SK-N-SH (cell line): ENCODE data around the gene GCDH. TPM values are rescaled to one million over a fixed set of nuclear protein-coding genes. Genes with fewer than 3 reads are reported as not detected.

Source experiments
- CTCF ChIA-PET: fragments of 300-600, 350-600 bp; formaldehyde crosslinking; extraction: SDS; loops from one replicate; lab custom pipeline; 2021; lab: Yijun Ruan, JAX
- POLR2A ChIA-PET: fragments of 350-600 bp; sonication (Branson Sonifier 250); formaldehyde crosslinking; extraction: SDS; loops from one replicate; lab custom pipeline; 2020; ENCODE audit warnings: antibody characterized with exemption, inconsistent platforms; lab: Yijun Ruan, JAX
- DNase-seq: peaks from one replicate; pipeline ENCODE4 v3.0.0; 2012
- H2AFZ ChIP-seq: fragments of 200-600 bp; sonication (generic); 2 replicates; pipeline ENCODE4 v1.8.1; 2016; ENCODE audit warnings: antibody characterized with exemption, mild to moderate bottlenecking, low read depth
- H3F3A ChIP-seq: fragments of 200-600 bp; sonication (generic); replicated peaks from 2 replicates; pipeline ENCODE3; 2016; ENCODE audit warnings: antibody characterized with exemption, mild to moderate bottlenecking; ENCODE audit not compliant: insufficient read depth
- H3K27ac ChIP-seq, 2 experiments: fragments of 200-500 bp in 1 of 2; fragments of 200-600 bp in 1 of 2; sonication (Bioruptor generic) in 1 of 2; sonication (generic), shearing (Covaris generic) in 1 of 2; 2 replicates each; pipeline versions ENCODE4 v1.5.1 to v1.6.1; 2014 to 2016; ENCODE audit warnings: low read depth in 2 of 2, inconsistent platforms in 1 of 2, low read length in 1 of 2, mild to moderate bottlenecking in 1 of 2, mixed read lengths in 1 of 2
- H3K27me3 ChIP-seq: fragments of 200-600 bp; sonication (generic), shearing (Covaris generic); 2 replicates; pipeline ENCODE4 v1.6.1; 2016; ENCODE audit warnings: mixed run types; ENCODE audit not compliant: insufficient read depth
- H3K36me3 ChIP-seq, 2 experiments: fragments of 200-500 bp in 1 of 2; fragments of 200-600 bp in 1 of 2; sonication (Bioruptor generic) in 1 of 2; sonication (generic) in 1 of 2; replicated peaks in 1 of 2; 2 replicates each; pipeline versions ENCODE3 to v1.5.1; 2014 to 2016; ENCODE audit warnings: low read length in 1 of 2, mild to moderate bottlenecking in 1 of 2; ENCODE audit not compliant: insufficient read depth in 2 of 2, control insufficient read depth in 1 of 2
- H3K4me1 ChIP-seq, 2 experiments: fragments of 200-500 bp in 1 of 2; fragments of 200-600 bp in 1 of 2; sonication (Bioruptor generic) in 1 of 2; sonication (generic), shearing (Covaris generic) in 1 of 2; 2 replicates each; pipeline versions ENCODE4 v1.5.1 to v1.6.1; 2014 to 2016; ENCODE audit warnings: low read depth in 1 of 2, low read length in 1 of 2, mixed run types in 1 of 2; ENCODE audit not compliant: insufficient read depth in 2 of 2, control insufficient read depth in 1 of 2
- H3K4me2 ChIP-seq: fragments of 200-600 bp; sonication (generic), shearing (Covaris generic); 2 replicates; pipeline ENCODE4 v1.6.1; 2017; ENCODE audit warnings: mixed run types
- H3K4me3 ChIP-seq, 2 experiments: fragments of 200-500 bp in 1 of 2; fragments of 200-600 bp in 1 of 2; sonication (Bioruptor generic) in 1 of 2; sonication (generic), shearing (Covaris generic) in 1 of 2; 2 replicates each; pipeline versions ENCODE4 v1.5.1 to v1.8.1; 2014 to 2016; ENCODE audit warnings: low read depth in 2 of 2, inconsistent platforms in 1 of 2, low read length in 1 of 2, mild to moderate bottlenecking in 1 of 2, mixed read lengths in 1 of 2, moderate library complexity in 1 of 2
- H3K79me2 ChIP-seq: fragments of 200-600 bp; sonication (generic); 2 replicates; pipeline ENCODE4 v1.8.1; 2017; ENCODE audit warnings: mild to moderate bottlenecking; ENCODE audit not compliant: insufficient read depth
- H3K9ac ChIP-seq: fragments of 200-600 bp; sonication (generic); 2 replicates; pipeline ENCODE4 v1.6.1; 2017; ENCODE audit warnings: mixed run types
- H3K9me2 ChIP-seq: fragments of 200-600 bp; sonication (generic); 2 replicates; pipeline ENCODE4 v1.6.1; 2017; ENCODE audit warnings: mixed run types
- H3K9me3 ChIP-seq: fragments of 200-600 bp; sonication (generic); 2 replicates; pipeline ENCODE4 v1.6.1; 2017; ENCODE audit warnings: mixed run types, mild to moderate bottlenecking, moderate library complexity
- H4K20me1 ChIP-seq: fragments of 200-600 bp; sonication (generic); 2 replicates; pipeline ENCODE4 v1.6.1; 2017; ENCODE audit warnings: mild to moderate bottlenecking, mixed run types; ENCODE audit not compliant: insufficient read depth
- GABPA ChIP-seq: IDR thresholded peaks from 2 replicates; pipeline ENCODE4 v1.4.0; 2012; ENCODE audit warnings: low read depth, mild to moderate bottlenecking
- WGBS: methylation state at CpG from one replicate; pipeline ENCODE4 v1.1.6; 2017; ENCODE audit warnings: low lambda C conversion rate; 5-methylcytosine and 5-hydroxymethylcytosine counted together
- polyA plus RNA-seq, 3 experiments: library from polyadenylated mRNA; depleted of rRNA; stranded (reverse); fragments of >200 nt; gene quantifications; 2 replicates each; pipeline ENCODE4 v1.2.3, GENCODE V29; 2012
- small RNA-seq, 7 experiments: library from RNA; depleted of rRNA; stranded (forward); fragments of <200 nt; gene quantifications; one replicate each; pipeline ENCODE3, GENCODE V24; 2012

The GCDH gene
- polyA plus RNA-seq, 1 of the 3 experiments (the other 2 are of a cell fraction) = 29.4 TPM

GRCh38 chr19:12948612-12949362 is 57.8 kb downstream of the GCDH start:
- H3K4me3 ChIP-seq = no peak overlapping the region
- TF ChIP-seq GABPA = no peak
- no peaks in the 10 kb centered on the region for H3K27me3 ChIP-seq
- H3K9me2 ChIP-seq = no peaks in the 10 kb centered on the region
- WGBS = 90% methylated on average over 18 of the region's 30 CpGs
- no peak overlapping the region for H3K4me2 ChIP-seq
- H4K20me1 ChIP-seq = peaks cover 9% of the 10 kb centered on the region
- H3K27ac ChIP-seq = no peak overlapping the region; a peak in 1 of 4 replicates
- POLR2A ChIA-PET = interaction anchor here (0.9 to 1.6 kb wide), 2 partner anchors 11 to 15 kb away, joined by 3 to 7 read pairs; partner anchors contain the start of genes CALR and FARSA
- DNase-seq = no peak
- H3K9ac ChIP-seq = no peak overlapping the region
- H3K4me1 ChIP-seq = peaks cover 19 to 31% of the 10 kb centered on the region in 2 experiments
- peaks cover 55% of the 10 kb centered on the region for H3F3A ChIP-seq
- H3K36me3 ChIP-seq = peaks cover 39 to 48% of the 10 kb centered on the region in 2 experiments
- peaks cover 50% of the 10 kb centered on the region for H3K79me2 ChIP-seq
- no peak overlapping the region for H2AFZ ChIP-seq
- no peaks in the 10 kb centered on the region for H3K9me3 ChIP-seq
- CTCF ChIA-PET = interaction anchor here (1.3 to 2.1 kb wide), 4 partner anchors 17 to 145 kb away, joined by 4 to 20 read pairs (median 6); no protein-coding TSS in a partner anchor

Small RNA genes lying within 50 kb of the gene (small RNA-seq; reads per million reads assigned to genes)
- gene MIR5695 (0 to 2.6 (median 0.59) reads per million in 7 experiments), gene MIR6515 (0 to 2.6 (median 0.23) reads per million in 7 experiments), gene MIR6794 (0 to 0.52 (median 0) reads per million in 7 experiments)

Other genes starting within 250 kb of the GCDH start
- 43.2 and 47.0 TPM in 2 replicates for gene MAN2B1, start 224.4 kb upstream of the GCDH start, polyA plus RNA-seq (2012; rRNA removed)
- gene WDR83, start 224.4 kb upstream of the GCDH start, polyA plus RNA-seq (2012; rRNA removed) = 12.8 and 18.2 TPM in 2 replicates
- gene DHPS, start 209.3 kb upstream of the GCDH start, polyA plus RNA-seq (2012; rRNA removed) = 179 and 192 TPM in 2 replicates
- not detected in 2 replicates for gene GNG14, start 203.2 kb upstream of the GCDH start, polyA plus RNA-seq (2012; rRNA removed)
- gene FBXW9, start 194.5 kb upstream of the GCDH start, polyA plus RNA-seq (2012; rRNA removed) = 25.9 and 26.6 TPM in 2 replicates
- 82.4 and 112 TPM in 2 replicates for gene TNPO2, start 167.2 kb upstream of the GCDH start, polyA plus RNA-seq (2012; rRNA removed)
- gene TRIR, start 156.5 kb upstream of the GCDH start, polyA plus RNA-seq (2012; rRNA removed) = 294 and 466 TPM in 2 replicates
- gene GET3, start 153.7 kb upstream of the GCDH start, polyA plus RNA-seq (2012; rRNA removed) = 250 and 264 TPM in 2 replicates
- not detected in 2 replicates for gene BEST2, start 139.4 kb upstream of the GCDH start, polyA plus RNA-seq (2012; rRNA removed)
- gene HOOK2, start 115.6 kb upstream of the GCDH start, polyA plus RNA-seq (2012; rRNA removed) = 23.9 and 33.0 TPM in 2 replicates
- gene JUNB, start 99.7 kb upstream of the GCDH start, polyA plus RNA-seq (2012; rRNA removed) = 165 and 224 TPM in 2 replicates
- 215 and 341 TPM in 2 replicates for gene PRDX2, start 89.4 kb upstream of the GCDH start, polyA plus RNA-seq (2012; rRNA removed)
- gene THSD8, start 89.1 kb upstream of the GCDH start, polyA plus RNA-seq (2012; rRNA removed) = not detected in 2 replicates
- 35.2 and 48.1 TPM in 2 replicates for gene RNASEH2A, start 84.6 kb upstream of the GCDH start, polyA plus RNA-seq (2012; rRNA removed)
- gene RTBDN, start 56.6 kb upstream of the GCDH start, polyA plus RNA-seq (2012; rRNA removed) = 0.47 and 0.72 TPM in 2 replicates
- 4.3 and 9.7 TPM in 2 replicates for gene MAST1, start 52.6 kb upstream of the GCDH start, polyA plus RNA-seq (2012; rRNA removed)
- 29.8 and 40.7 TPM in 2 replicates for gene DNASE2, start 9.7 kb upstream of the GCDH start, polyA plus RNA-seq (2012; rRNA removed)
- gene KLF1, start 4.0 kb upstream of the GCDH start, polyA plus RNA-seq (2012; rRNA removed) = not detected in 2 replicates
- 0.44 and 1.1 TPM in 2 replicates for gene SYCE2, start 28.1 kb downstream of the GCDH start, polyA plus RNA-seq (2012; rRNA removed)
- gene FARSA, start 42.6 kb downstream of the GCDH start, polyA plus RNA-seq (2012; rRNA removed) = 56.8 and 170 TPM in 2 replicates
- 1,316 and 1,334 TPM in 2 replicates for gene CALR, start 47.4 kb downstream of the GCDH start, polyA plus RNA-seq (2012; rRNA removed)
- gene RAD23A, start 54.7 kb downstream of the GCDH start, polyA plus RNA-seq (2012; rRNA removed) = 60.4 and 116 TPM in 2 replicates
- 65.7 and 91.8 TPM in 2 replicates for gene GADD45GIP1, start 66.1 kb downstream of the GCDH start, polyA plus RNA-seq (2012; rRNA removed)
- gene DAND5, start 78.4 kb downstream of the GCDH start, polyA plus RNA-seq (2012; rRNA removed) = 1.0 and 1.6 TPM in 2 replicates
- 5.1 and 14.8 TPM in 2 replicates for gene NFIX, start 104.3 kb downstream of the GCDH start, polyA plus RNA-seq (2012; rRNA removed)
- 1.1 and 2.2 TPM in 2 replicates for gene LYL1, start 211.7 kb downstream of the GCDH start, polyA plus RNA-seq (2012; rRNA removed)
- gene TRMT1, start 225.6 kb downstream of the GCDH start, polyA plus RNA-seq (2012; rRNA removed) = 60.9 and 64.9 TPM in 2 replicates
- 72.8 and 127 TPM in 2 replicates for gene NACC1, start 227.1 kb downstream of the GCDH start, polyA plus RNA-seq (2012; rRNA removed)